SK-N-SH (cell line): ENCODE results near the gene JPH2. TPM values are rescaled to one million over a fixed set of nuclear protein-coding genes. Genes with fewer than 3 reads are reported as not detected.

Experiments used
- CTCF ChIA-PET: fragments of 300-600, 350-600 bp; formaldehyde crosslinking; extraction: SDS; loops from one replicate; lab custom pipeline; 2021; lab: Yijun Ruan, JAX
- POLR2A ChIA-PET: fragments of 350-600 bp; sonication (Branson Sonifier 250); formaldehyde crosslinking; extraction: SDS; loops from one replicate; lab custom pipeline; 2020; ENCODE audit warnings: antibody characterized with exemption, inconsistent platforms; lab: Yijun Ruan, JAX
- DNase-seq: peaks from one replicate; pipeline ENCODE4 v3.0.0; 2012
- H2AFZ ChIP-seq: fragments of 200-600 bp; sonication (generic); 2 replicates; pipeline ENCODE4 v1.8.1; 2016; ENCODE audit warnings: antibody characterized with exemption, mild to moderate bottlenecking, low read depth
- H3F3A ChIP-seq: fragments of 200-600 bp; sonication (generic); replicated peaks from 2 replicates; pipeline ENCODE3; 2016; ENCODE audit warnings: antibody characterized with exemption, mild to moderate bottlenecking; ENCODE audit not compliant: insufficient read depth
- H3K27ac ChIP-seq, 2 experiments: fragments of 200-500 bp in 1 of 2; fragments of 200-600 bp in 1 of 2; sonication (Bioruptor generic) in 1 of 2; sonication (generic), shearing (Covaris generic) in 1 of 2; 2 replicates each; pipeline versions ENCODE4 v1.5.1 to v1.6.1; 2014 to 2016; ENCODE audit warnings: low read depth in 2 of 2, inconsistent platforms in 1 of 2, low read length in 1 of 2, mild to moderate bottlenecking in 1 of 2, mixed read lengths in 1 of 2
- H3K27me3 ChIP-seq: fragments of 200-600 bp; sonication (generic), shearing (Covaris generic); 2 replicates; pipeline ENCODE4 v1.6.1; 2016; ENCODE audit warnings: mixed run types; ENCODE audit not compliant: insufficient read depth
- H3K36me3 ChIP-seq, 2 experiments: fragments of 200-500 bp in 1 of 2; fragments of 200-600 bp in 1 of 2; sonication (Bioruptor generic) in 1 of 2; sonication (generic) in 1 of 2; replicated peaks in 1 of 2; 2 replicates each; pipeline versions ENCODE3 to v1.5.1; 2014 to 2016; ENCODE audit warnings: low read length in 1 of 2, mild to moderate bottlenecking in 1 of 2; ENCODE audit not compliant: insufficient read depth in 2 of 2, control insufficient read depth in 1 of 2
- H3K4me1 ChIP-seq, 2 experiments: fragments of 200-500 bp in 1 of 2; fragments of 200-600 bp in 1 of 2; sonication (Bioruptor generic) in 1 of 2; sonication (generic), shearing (Covaris generic) in 1 of 2; 2 replicates each; pipeline versions ENCODE4 v1.5.1 to v1.6.1; 2014 to 2016; ENCODE audit warnings: low read depth in 1 of 2, low read length in 1 of 2, mixed run types in 1 of 2; ENCODE audit not compliant: insufficient read depth in 2 of 2, control insufficient read depth in 1 of 2
- H3K4me2 ChIP-seq: fragments of 200-600 bp; sonication (generic), shearing (Covaris generic); 2 replicates; pipeline ENCODE4 v1.6.1; 2017; ENCODE audit warnings: mixed run types
- H3K4me3 ChIP-seq, 2 experiments: fragments of 200-500 bp in 1 of 2; fragments of 200-600 bp in 1 of 2; sonication (Bioruptor generic) in 1 of 2; sonication (generic), shearing (Covaris generic) in 1 of 2; 2 replicates each; pipeline versions ENCODE4 v1.5.1 to v1.8.1; 2014 to 2016; ENCODE audit warnings: low read depth in 2 of 2, inconsistent platforms in 1 of 2, low read length in 1 of 2, mild to moderate bottlenecking in 1 of 2, mixed read lengths in 1 of 2, moderate library complexity in 1 of 2
- H3K79me2 ChIP-seq: fragments of 200-600 bp; sonication (generic); 2 replicates; pipeline ENCODE4 v1.8.1; 2017; ENCODE audit warnings: mild to moderate bottlenecking; ENCODE audit not compliant: insufficient read depth
- H3K9ac ChIP-seq: fragments of 200-600 bp; sonication (generic); 2 replicates; pipeline ENCODE4 v1.6.1; 2017; ENCODE audit warnings: mixed run types
- H3K9me2 ChIP-seq: fragments of 200-600 bp; sonication (generic); 2 replicates; pipeline ENCODE4 v1.6.1; 2017; ENCODE audit warnings: mixed run types
- H3K9me3 ChIP-seq: fragments of 200-600 bp; sonication (generic); 2 replicates; pipeline ENCODE4 v1.6.1; 2017; ENCODE audit warnings: mixed run types, mild to moderate bottlenecking, moderate library complexity
- H4K20me1 ChIP-seq: fragments of 200-600 bp; sonication (generic); 2 replicates; pipeline ENCODE4 v1.6.1; 2017; ENCODE audit warnings: mild to moderate bottlenecking, mixed run types; ENCODE audit not compliant: insufficient read depth
- CHD2 ChIP-seq: fragments of 150-350 bp; IDR thresholded peaks from 2 replicates; pipeline ENCODE4 v1.6.1; 2018; ENCODE audit warnings: low read length; ENCODE audit not compliant: partially characterized antibody
- EZH2phosphoT487 ChIP-seq: fragments of 200-600 bp; sonication (generic); IDR thresholded peaks from 2 replicates; pipeline ENCODE4 v1.6.1; 2017; ENCODE audit warnings: low read depth, mixed run types, mild to moderate bottlenecking, antibody characterized with exemption, moderate library complexity, borderline replicate concordance
- FOXJ3 ChIP-seq: sonication (generic); formaldehyde crosslinking; IDR thresholded peaks from 2 replicates; pipeline ENCODE4 v1.5.1; 2020; ENCODE audit warnings: mild to moderate bottlenecking, missing genetic modification reagents
- GABPA ChIP-seq: IDR thresholded peaks from 2 replicates; pipeline ENCODE4 v1.4.0; 2012; ENCODE audit warnings: low read depth, mild to moderate bottlenecking
- GATA2 ChIP-seq: sonication (generic); formaldehyde crosslinking; IDR thresholded peaks from 2 replicates; pipeline ENCODE4 v1.5.0; 2020; ENCODE audit warnings: mild to moderate bottlenecking, missing genetic modification reagents
- MEF2A ChIP-seq: IDR thresholded peaks from 2 replicates; pipeline ENCODE4 v1.4.0; 2012; ENCODE audit warnings: low read depth, borderline replicate concordance
- RAD21 ChIP-seq: IDR thresholded peaks from 2 replicates; pipeline ENCODE4 v1.6.1; 2012; ENCODE audit warnings: mild to moderate bottlenecking, low read length
- RCOR1 ChIP-seq: fragments of 150-350 bp; IDR thresholded peaks from 2 replicates; pipeline ENCODE4 v1.6.1; 2017; ENCODE audit warnings: antibody characterized with exemption, low read length
- SIN3A ChIP-seq: IDR thresholded peaks from 2 replicates; pipeline ENCODE4 v1.6.1; 2012; ENCODE audit warnings: low read depth, mild to moderate bottlenecking, low read length, moderate library complexity, borderline replicate concordance
- WGBS: methylation state at CpG from one replicate; pipeline ENCODE4 v1.1.6; 2017; ENCODE audit warnings: low lambda C conversion rate; 5-methylcytosine and 5-hydroxymethylcytosine counted together
- polyA plus RNA-seq, 3 experiments: library from polyadenylated mRNA; depleted of rRNA; stranded (reverse); fragments of >200 nt; gene quantifications; 2 replicates each; pipeline ENCODE4 v1.2.3, GENCODE V29; 2012
- TF ChIP-seq, protein P1 (sequence below): fragments of 150-350 bp; IDR thresholded peaks from 2 replicates; pipeline ENCODE4 v1.6.1; 2017; ENCODE audit warnings: antibody characterized with exemption, low read length, low read depth, borderline replicate concordance
- TF ChIP-seq, protein P2 (sequence below): IDR thresholded peaks from 2 replicates; pipeline ENCODE4 v1.4.0; 2012; ENCODE audit warnings: low read depth, borderline replicate concordance
- TF ChIP-seq, protein P3 (sequence below): IDR thresholded peaks from 2 replicates; pipeline ENCODE4 v1.4.0; 2012; ENCODE audit warnings: low read depth, borderline replicate concordance

The JPH2 gene
- polyA plus RNA-seq, 1 of the 3 experiments (the other 2 are of a cell fraction) = 0.67 TPM

DNA sequence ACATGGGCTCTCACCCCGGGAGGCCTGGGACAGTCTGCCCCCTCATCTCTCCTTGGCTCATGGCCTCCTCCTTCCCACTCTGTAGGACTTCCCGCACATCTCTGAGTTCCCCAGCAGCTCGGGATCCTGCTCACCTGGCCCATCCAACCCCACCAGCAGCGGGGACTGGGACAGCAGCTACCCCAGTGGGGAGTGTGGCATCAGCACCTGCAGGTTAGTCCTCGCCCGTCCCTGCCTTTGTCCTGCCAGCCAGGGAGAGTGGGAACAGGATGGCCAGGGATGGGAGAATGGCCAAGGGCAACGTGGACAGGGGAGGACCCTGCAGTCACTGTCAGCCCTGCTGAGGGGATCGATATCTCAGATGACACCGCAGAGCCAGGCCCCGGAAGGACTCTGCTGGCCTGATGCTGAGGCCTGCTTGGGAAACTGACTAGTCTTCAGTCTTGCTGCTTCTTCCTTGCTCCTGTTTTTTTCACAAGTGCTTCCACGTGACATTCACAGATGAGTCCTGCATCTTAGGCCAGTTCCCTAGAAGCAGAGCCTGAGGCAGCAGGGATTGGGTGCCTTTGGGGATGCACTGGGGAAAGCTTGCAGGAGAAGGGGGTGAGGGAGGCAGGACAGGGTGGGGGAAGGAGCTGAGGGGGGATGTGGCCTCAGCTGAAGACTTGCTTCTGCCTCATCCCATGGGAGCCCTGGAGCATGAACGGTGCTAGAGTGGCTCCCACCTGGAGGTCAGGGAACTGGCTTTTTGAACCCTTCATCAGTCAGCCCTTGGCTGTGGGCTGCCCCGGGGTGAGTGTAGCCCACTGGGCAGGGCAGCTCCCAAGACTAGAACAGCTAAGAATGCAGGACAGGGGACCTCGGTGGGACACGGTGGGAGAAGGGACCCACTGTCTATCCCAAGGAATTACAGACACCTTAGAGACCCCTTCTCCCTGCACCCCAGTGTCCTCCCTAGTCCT lies 120.1 kb downstream of the JPH2 start:
- POLR2A ChIA-PET = no interaction called here
- WGBS = 97% methylated on average over 11 of the region's 15 CpGs
- Histone ChIP-seq H3K4me1 (peaks cover 0 to 3% of the 10 kb centered on the region in 2 experiments; a peak in 1 of 4 replicates), H3K9me2 (no peaks in the 10 kb centered on the region), H3K9me3 (no peaks in the 10 kb centered on the region), H3K4me2 (no peak overlapping the region), H3K36me3 (no peaks in the 10 kb centered on the region), H4K20me1 (no peaks in the 10 kb centered on the region), H2AFZ (no peak overlapping the region), H3F3A (no peaks in the 10 kb centered on the region), H3K27ac (no peak overlapping the region), H3K4me3 (no peak overlapping the region), H3K27me3 (no peaks in the 10 kb centered on the region), H3K79me2 (no peaks in the 10 kb centered on the region), H3K9ac (no peak overlapping the region)
- TF ChIP-seq, protein P1, sequence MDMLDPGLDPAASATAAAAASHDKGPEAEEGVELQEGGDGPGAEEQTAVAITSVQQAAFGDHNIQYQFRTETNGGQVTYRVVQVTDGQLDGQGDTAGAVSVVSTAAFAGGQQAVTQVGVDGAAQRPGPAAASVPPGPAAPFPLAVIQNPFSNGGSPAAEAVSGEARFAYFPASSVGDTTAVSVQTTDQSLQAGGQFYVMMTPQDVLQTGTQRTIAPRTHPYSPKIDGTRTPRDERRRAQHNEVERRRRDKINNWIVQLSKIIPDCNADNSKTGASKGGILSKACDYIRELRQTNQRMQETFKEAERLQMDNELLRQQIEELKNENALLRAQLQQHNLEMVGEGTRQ = no peak
- TF ChIP-seq, protein P2, sequence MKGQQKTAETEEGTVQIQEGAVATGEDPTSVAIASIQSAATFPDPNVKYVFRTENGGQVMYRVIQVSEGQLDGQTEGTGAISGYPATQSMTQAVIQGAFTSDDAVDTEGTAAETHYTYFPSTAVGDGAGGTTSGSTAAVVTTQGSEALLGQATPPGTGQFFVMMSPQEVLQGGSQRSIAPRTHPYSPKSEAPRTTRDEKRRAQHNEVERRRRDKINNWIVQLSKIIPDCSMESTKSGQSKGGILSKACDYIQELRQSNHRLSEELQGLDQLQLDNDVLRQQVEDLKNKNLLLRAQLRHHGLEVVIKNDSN = no peak
- no peak for TF ChIP-seq FOXJ3 (CRISPR knock-in tag)
- TF ChIP-seq GABPA = no peak
- TF ChIP-seq MEF2A = no peak
- DNase-seq = peak; percentile 48
- CTCF ChIA-PET = interaction anchor here (0.6 to 1.6 kb wide), 3 partner anchors 11 to 317 kb away, joined by 3 to 7 read pairs (median 5); no protein-coding TSS in a partner anchor

DNA sequence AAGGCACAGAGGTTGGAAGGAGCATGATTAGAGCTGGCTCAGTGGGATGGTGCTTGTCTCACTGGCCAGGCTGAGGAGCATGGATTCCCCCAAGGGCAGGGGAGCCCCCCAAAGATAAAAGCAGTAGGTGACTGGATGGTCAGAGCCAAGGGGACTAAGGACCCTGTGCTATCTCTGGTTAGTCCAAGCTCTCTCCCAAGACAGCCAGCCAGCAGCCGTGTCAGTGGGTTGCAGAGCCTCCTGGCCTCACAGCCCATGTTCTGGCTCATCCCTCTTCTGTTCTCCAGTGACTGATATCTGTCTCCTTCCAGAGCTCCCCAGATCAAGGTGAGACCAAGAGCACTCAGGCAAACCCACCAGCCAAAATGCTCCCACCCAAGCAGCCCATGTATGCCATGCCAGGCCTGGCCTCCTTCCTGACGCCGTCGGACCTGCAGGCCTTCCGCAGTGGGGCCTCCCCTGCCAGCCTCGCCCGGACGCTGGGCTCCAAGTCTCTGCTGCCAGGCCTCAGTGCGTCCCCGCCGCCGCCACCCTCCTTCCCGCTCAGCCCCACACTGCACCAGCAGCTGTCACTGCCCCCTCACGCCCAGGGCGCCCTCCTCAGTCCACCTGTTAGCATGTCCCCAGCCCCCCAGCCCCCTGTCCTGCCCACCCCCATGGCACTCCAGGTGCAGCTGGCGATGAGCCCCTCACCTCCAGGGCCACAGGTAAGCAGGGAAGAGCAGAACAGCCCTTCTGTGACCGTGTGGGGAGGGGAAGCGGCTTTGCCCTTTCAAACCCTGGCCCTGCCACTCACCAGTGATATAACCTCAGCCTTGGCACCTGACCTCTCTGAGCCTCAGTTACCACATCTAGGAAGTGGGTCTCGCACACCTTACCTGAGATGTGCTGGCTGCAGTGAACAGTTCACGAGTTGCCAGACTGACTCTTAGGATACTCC lies 121.3 kb downstream of the JPH2 start:
- no peak overlapping the region for H3K4me3 ChIP-seq
- no peaks in the 10 kb centered on the region for H3F3A ChIP-seq
- H3K79me2 ChIP-seq = no peaks in the 10 kb centered on the region
- no peak overlapping the region for H3K4me2 ChIP-seq
- no peak overlapping the region for H3K27ac ChIP-seq
- no peaks in the 10 kb centered on the region for H3K9me2 ChIP-seq
- WGBS = 98% methylated on average over 17 of the region's 20 CpGs
- H3K27me3 ChIP-seq = no peaks in the 10 kb centered on the region
- H3K36me3 ChIP-seq = no peaks in the 10 kb centered on the region
- no peak for DNase-seq
- H3K4me1 ChIP-seq = peaks cover 0 to 3% of the 10 kb centered on the region in 2 experiments; a peak in 1 of 4 replicates
- no peak overlapping the region for H3K9ac ChIP-seq
- H2AFZ ChIP-seq = no peak overlapping the region
- no peaks in the 10 kb centered on the region for H3K9me3 ChIP-seq
- no peaks in the 10 kb centered on the region for H4K20me1 ChIP-seq
- POLR2A ChIA-PET = no interaction called here
- CTCF ChIA-PET = interaction anchor here (0.9 to 1.0 kb wide), 2 partner anchors 9 kb away, joined by 3 to 4 read pairs; no protein-coding TSS in a partner anchor
- no peak for TF ChIP-seq CHD2
- TF ChIP-seq GABPA = no peak
- no peak for TF ChIP-seq GATA2 (CRISPR knock-in tag)
- TF ChIP-seq SIN3A = no peak
- no peak for TF ChIP-seq RCOR1
- TF ChIP-seq EZH2phosphoT487 = no peak
- TF ChIP-seq RAD21 = no peak
- TF ChIP-seq, protein P3, sequence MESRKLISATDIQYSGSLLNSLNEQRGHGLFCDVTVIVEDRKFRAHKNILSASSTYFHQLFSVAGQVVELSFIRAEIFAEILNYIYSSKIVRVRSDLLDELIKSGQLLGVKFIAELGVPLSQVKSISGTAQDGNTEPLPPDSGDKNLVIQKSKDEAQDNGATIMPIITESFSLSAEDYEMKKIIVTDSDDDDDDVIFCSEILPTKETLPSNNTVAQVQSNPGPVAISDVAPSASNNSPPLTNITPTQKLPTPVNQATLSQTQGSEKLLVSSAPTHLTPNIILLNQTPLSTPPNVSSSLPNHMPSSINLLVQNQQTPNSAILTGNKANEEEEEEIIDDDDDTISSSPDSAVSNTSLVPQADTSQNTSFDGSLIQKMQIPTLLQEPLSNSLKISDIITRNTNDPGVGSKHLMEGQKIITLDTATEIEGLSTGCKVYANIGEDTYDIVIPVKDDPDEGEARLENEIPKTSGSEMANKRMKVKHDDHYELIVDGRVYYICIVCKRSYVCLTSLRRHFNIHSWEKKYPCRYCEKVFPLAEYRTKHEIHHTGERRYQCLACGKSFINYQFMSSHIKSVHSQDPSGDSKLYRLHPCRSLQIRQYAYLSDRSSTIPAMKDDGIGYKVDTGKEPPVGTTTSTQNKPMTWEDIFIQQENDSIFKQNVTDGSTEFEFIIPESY = no peak
- TF ChIP-seq FOXJ3 (CRISPR knock-in tag) = no peak
